GM12875 (cell line): ENCODE measurements around the gene MRPS34.

Experiments
- H3K4me3 ChIP-seq: one replicate; pipeline ENCODE4 v1.5.1; 2011; ENCODE audit warnings: low read depth, low read length, control low read depth
- TF ChIP-seq, protein P1 (sequence below): IDR thresholded peaks from 2 replicates; pipeline ENCODE4 v1.5.1; 2011; ENCODE audit warnings: low read depth, mild to moderate bottlenecking, control low read depth, inconsistent platforms, low read length, moderate library complexity, borderline replicate concordance; ENCODE audit not compliant: insufficient read depth

MRPS34 gene

DNA sequence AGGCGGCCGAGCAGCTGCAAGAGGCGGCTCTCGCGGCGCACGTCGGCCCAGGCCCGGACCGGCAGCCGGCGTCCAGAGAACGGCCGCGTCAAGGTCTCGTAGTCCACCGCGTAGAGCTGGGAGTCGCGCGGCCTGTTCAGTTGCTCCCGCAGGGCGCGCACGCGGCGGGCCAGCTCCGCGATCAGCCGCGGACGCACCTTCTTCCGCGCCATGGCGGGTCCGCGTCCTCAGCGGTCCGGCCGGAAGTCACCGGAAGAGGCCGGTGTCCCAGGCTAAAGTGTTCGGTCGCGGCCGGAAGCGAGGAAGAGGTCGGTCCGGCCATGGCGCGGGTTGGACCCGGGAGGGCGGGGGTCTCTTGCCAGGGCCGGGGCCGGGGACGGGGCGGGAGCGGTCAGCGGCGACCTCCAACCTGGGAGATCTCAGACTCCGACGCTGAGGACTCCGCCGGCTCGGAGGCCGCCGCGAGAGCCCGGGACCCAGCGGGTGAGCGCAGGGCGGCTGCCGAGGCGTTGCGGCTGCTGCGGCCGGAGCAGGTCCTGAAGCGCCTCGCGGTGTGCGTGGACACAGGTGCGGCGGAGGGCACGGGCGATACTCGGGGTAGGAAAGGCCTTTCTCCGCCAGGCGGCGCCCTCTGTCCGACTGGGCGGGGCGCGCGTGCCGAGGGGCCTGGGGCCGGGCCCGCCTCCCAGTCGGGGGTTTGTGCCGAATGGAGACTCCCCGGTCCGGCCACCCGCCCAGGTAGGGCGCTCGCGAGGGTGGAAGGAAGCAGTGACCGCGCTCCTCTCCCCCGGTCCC is at the start of gene MRPS34:
Gene MRPS34 (minus strand): TSS at position 227 of the 795 bp plus-strand sequence. CDS start 15 bp downstream, at position 212.
- peak within 1 kb of the TSS; percentile 96 for H3K4me3 ChIP-seq
- TF ChIP-seq, protein P1, sequence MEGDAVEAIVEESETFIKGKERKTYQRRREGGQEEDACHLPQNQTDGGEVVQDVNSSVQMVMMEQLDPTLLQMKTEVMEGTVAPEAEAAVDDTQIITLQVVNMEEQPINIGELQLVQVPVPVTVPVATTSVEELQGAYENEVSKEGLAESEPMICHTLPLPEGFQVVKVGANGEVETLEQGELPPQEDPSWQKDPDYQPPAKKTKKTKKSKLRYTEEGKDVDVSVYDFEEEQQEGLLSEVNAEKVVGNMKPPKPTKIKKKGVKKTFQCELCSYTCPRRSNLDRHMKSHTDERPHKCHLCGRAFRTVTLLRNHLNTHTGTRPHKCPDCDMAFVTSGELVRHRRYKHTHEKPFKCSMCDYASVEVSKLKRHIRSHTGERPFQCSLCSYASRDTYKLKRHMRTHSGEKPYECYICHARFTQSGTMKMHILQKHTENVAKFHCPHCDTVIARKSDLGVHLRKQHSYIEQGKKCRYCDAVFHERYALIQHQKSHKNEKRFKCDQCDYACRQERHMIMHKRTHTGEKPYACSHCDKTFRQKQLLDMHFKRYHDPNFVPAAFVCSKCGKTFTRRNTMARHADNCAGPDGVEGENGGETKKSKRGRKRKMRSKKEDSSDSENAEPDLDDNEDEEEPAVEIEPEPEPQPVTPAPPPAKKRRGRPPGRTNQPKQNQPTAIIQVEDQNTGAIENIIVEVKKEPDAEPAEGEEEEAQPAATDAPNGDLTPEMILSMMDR: peak; percentile 88

DNA sequence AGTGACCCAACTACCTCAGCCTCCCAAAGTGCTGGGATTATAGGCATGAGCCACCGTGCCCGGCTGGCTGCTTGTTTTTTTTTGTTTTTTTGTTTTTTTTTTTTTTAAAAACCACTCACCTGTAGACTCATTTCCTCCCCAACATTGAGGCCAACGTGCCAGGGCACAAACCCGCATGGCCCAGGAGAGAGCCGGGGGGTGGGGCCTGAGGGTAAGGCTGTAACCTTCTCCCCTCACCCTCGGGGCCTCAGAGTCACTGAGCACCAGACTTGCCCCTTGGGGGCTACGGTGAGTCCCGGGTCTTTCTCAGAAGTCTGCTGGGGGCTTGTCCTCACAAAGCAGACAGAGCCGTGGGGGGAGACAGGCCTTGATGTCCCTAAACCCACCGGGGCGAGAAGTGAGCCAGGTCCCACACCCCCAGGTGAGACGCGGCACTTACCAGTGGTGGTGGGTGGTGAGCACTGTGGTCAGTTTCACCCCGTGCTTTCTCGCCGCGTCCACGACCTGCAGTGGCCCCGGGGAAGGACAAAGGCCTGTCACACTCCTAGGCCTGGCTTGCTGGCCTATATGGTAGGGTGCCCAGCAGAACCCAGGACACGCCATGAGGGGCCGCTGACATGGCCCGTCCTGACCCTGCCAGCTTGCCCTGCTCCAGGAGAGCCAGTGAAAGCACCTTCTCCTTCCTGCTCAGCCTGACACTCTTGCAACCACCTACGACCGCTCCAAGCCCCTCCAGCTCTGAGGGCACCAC is 49.1 kb upstream of the MRPS34 start:
- no peak overlapping the region for H3K4me3 ChIP-seq
- TF ChIP-seq, protein P1: no peak

- TF ChIP-seq, protein P1: no peak
- no peak overlapping the region for H3K4me3 ChIP-seq
Observed at GRCh38 chr16:1820946-1821290, 48.0 kb upstream of the MRPS34 start.

DNA sequence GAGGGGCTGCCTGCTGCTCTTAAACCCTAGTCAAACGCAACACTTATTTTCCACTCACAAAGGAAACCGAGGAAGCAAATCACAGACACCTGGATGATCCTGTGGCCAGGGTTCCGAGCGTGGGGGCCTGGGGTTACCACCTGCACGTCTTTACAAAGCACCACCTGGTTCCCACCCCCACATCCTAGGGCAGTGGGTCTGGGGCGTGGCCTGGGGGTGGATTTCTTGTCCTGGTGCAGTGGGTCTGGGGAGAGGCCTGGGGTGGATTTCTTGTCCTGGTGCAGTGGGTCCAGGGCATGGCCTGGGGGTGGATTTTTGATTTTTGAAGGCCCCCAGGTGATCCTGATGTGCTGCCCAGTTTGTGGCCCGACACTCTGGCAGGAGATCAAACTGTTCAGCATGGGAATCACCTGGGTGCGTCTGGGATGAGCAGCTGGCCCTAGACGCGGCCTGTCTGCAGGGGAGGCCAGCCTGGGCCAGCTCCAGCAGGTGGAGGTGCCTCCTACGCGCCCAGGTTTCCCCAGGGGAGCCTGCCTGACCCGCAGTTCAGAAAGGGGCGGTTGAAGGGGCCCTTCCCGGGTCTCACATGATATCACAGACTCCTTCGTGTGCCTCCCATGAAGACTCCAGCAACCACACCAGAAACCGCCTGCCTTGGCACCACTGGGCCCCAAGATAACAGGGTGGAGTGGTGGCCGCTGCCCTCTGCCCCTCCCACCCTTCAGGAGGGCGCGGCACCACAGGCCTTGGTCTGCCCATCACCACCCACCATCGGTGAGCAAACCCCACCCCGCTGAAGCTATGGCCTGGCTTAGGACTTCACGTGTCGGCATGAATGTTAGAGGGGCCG is 47.4 kb upstream of the MRPS34 start:
- TF ChIP-seq, protein P1: no peak
- no peak overlapping the region for H3K4me3 ChIP-seq

DNA sequence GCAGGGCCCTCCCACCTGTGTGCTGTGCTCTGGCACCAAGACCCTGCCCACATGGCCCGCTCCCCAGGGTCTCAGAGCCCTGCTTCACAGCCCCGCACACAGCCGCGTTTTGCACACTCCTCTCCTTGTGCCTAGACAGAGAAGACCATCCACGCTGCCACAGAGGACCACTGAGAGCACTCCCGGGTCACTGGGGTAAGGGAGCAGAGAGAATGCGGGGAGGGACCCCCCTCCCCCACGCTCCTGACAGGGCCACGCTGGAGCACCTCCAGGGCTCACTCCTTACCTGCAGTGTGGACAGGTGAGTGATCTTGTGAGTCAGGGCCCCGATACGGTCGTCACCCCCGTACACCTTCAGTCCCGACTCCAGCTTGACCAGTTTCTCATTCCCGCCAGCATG is 46.7 kb upstream of the MRPS34 start:
- no peak overlapping the region for H3K4me3 ChIP-seq
- TF ChIP-seq, protein P1: no peak

DNA sequence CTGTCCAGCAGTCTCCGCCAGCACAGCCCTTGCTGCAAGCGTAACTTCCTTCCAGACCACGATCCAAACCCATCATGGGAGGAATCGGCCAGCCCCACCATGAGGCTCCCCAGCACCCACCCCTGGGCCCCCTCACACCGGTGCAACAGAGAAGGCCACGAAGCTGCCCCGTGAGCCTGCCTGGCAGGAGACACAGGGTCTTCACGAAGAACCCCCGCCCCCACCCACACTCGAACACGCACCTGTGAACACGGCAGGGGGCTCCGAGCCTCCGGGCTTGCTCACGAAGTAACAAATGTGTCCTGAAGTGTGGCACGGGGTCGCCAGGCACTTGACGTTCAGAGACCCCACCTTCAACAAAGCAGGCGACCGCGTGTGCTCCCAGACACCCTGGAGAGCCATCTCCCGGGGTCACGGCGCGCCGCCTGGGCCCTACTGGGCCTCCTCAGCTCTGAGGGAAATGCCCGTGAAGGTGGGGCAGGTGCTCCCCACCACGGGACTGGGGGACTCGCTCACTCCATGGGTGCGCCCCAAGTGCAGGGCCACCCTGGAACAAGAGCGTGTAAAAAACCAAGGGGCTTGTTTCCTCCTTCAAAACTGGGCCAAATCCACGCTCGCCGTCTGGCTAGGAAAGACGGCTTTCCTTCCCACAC is 46.1 kb upstream of the MRPS34 start:
- TF ChIP-seq, protein P1: no peak

More for the DNA sequence above, 46.1 kb upstream of the MRPS34 start:
- H3K4me3 ChIP-seq: no peak overlapping the region
